ENCODE data around the gene NR2F1-AS1.

Gene NR2F1-AS1

GRCh38 chr5:93616538-93617174 lies 35.6 kb upstream of the NR2F1-AS1 start:
- TF ChIP-seq ZFP30 (CRISPR knock-in tag; IDR thresholded peaks at IDR 0.05), result no peak
- TF ChIP-seq PPARA (CRISPR knock-in tag; IDR thresholded peaks at IDR 0.05; ENCODE audit: borderline replicate concordance), result no peak
- no peak for TF ChIP-seq ZC3H10 (CRISPR knock-in tag; IDR thresholded peaks at IDR 0.05)
- no peak for TF ChIP-seq GLIS3 (CRISPR knock-in tag; IDR thresholded peaks at IDR 0.05)
- TF ChIP-seq CSRNP3 (CRISPR knock-in tag; IDR thresholded peaks at IDR 0.05), result no peak
- TF ChIP-seq TSHZ2 (CRISPR knock-in tag; IDR thresholded peaks at IDR 0.05), result no peak
- TF ChIP-seq SNAI2 (CRISPR knock-in tag; IDR thresholded peaks at IDR 0.05), result no peak
- no peak for TF ChIP-seq ZNF8 (CRISPR knock-in tag; IDR thresholded peaks at IDR 0.05)
- no peak for TF ChIP-seq CREB5 (CRISPR knock-in tag; IDR thresholded peaks at IDR 0.05; ENCODE audit: low read depth)
- no peak for TF ChIP-seq ZNF565 (CRISPR knock-in tag; conservative IDR thresholded peaks at IDR 0.05; ENCODE audit: low read depth)
- no peak for TF ChIP-seq POU6F1 (CRISPR knock-in tag; IDR thresholded peaks at IDR 0.05; ENCODE audit: borderline replicate concordance, low read depth)
- no peak for TF ChIP-seq RARB (CRISPR knock-in tag; IDR thresholded peaks at IDR 0.05)
- no peak for TF ChIP-seq ZNF70 (CRISPR knock-in tag; IDR thresholded peaks at IDR 0.05)
- no peak for ATAC-seq

GRCh38 chr5:93612855-93613243 lies 31.8 kb upstream of the NR2F1-AS1 start:
- TF ChIP-seq TCF4 (CRISPR knock-in tag; IDR thresholded peaks at IDR 0.05; ENCODE audit: borderline replicate concordance), result no peak
- no peak for TF ChIP-seq CREB5 (CRISPR knock-in tag; IDR thresholded peaks at IDR 0.05; ENCODE audit: low read depth)
- no peak for TF ChIP-seq ZNF565 (CRISPR knock-in tag; conservative IDR thresholded peaks at IDR 0.05; ENCODE audit: low read depth)
- TF ChIP-seq OSR1 (CRISPR knock-in tag; IDR thresholded peaks at IDR 0.05), result no peak
- TF ChIP-seq PATZ1 (CRISPR knock-in tag; IDR thresholded peaks at IDR 0.05; ENCODE audit: borderline replicate concordance), result no peak
- TF ChIP-seq TSHZ2 (CRISPR knock-in tag; IDR thresholded peaks at IDR 0.05), result no peak
- TF ChIP-seq ZNF70 (CRISPR knock-in tag; IDR thresholded peaks at IDR 0.05), result no peak
- TF ChIP-seq POU6F1 (CRISPR knock-in tag; IDR thresholded peaks at IDR 0.05; ENCODE audit: borderline replicate concordance, low read depth), result no peak
- TF ChIP-seq RARB (CRISPR knock-in tag; IDR thresholded peaks at IDR 0.05), result no peak
- no peak for TF ChIP-seq CSDC2 (CRISPR knock-in tag; IDR thresholded peaks at IDR 0.05)
- no peak for TF ChIP-seq ZFP3 (CRISPR knock-in tag; IDR thresholded peaks at IDR 0.05)
- no peak for TF ChIP-seq GLIS3 (CRISPR knock-in tag; IDR thresholded peaks at IDR 0.05)
- TF ChIP-seq SNAI2 (CRISPR knock-in tag; IDR thresholded peaks at IDR 0.05), result no peak
- no peak for TF ChIP-seq CSRNP3 (CRISPR knock-in tag; IDR thresholded peaks at IDR 0.05)
- no peak for TF ChIP-seq ZFP30 (CRISPR knock-in tag; IDR thresholded peaks at IDR 0.05)
- peak; percentile 8; the same call in 1 of the 3 replicates for ATAC-seq
